Stomach (tissue), 4 donors: ENCODE results near the gene DOK6.

Source experiments
- POLR2A ChIP-seq, 4 donors: fragments of 450-650 bp; IDR thresholded peaks; one replicate each; pipeline ENCODE4 v1.6.1; 2016; ENCODE audit warnings: antibody characterized with exemption in 4 of 4, control low read depth in 2 of 4, mild to moderate bottlenecking in 1 of 4, moderate library complexity in 1 of 4
- TF ChIP-seq, protein P1 (sequence below), 7 experiments: fragments of 450-650 bp in 4 of 7; fragments of 200-600 bp in 3 of 7; sonication (generic) in 3 of 7; IDR thresholded peaks; one replicate each; pipeline ENCODE4 v1.5.1; 2016 to 2019; ENCODE audit warnings: antibody characterized with exemption in 7 of 7, control low read depth in 2 of 7, mild to moderate bottlenecking in 1 of 7

DNA sequence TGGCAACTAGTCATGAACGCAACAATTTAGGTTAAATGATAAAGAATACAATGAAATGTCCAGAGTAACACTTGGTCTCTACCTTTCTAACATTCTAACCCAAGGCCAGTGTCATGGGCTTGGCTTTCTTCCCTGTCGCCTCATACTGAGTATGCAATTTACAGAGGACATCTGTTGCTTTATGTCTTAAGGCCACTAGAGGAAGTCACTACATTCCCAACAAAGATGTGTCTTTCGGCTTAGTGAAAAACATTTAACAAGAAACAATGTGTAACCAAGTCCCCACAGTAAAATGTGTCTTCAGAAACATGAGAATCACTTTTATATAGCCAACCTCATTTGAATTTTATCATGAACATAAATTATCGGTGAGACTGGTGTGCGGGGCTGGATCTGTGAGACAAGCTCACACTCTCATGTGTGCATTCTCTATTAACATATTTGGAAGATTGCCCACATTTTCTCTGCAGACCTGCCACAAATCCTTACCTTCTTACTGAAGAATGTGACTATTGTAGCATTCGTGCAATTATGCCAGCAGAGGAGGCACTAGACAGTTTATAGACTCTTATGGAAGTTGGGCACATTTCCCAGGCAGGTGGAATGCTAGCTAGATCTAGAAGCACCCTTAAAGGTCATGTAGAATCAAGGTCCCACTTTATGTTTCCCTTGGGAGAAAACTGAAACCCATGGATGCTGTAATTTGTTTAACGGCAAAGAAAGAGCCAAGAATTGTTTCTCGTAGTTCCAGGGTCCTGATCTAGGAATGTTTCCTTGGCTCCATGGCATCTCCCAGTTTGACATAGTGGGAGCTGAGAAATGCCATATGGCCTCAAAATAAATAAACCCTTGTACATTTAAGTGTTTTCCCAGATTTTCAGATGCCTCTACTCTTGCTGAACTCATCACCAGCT is 445.2 kb downstream of the DOK6 start:
- no peak for TF ChIP-seq POLR2A (IDR thresholded peaks at IDR 0.05)
- TF ChIP-seq, protein P1, sequence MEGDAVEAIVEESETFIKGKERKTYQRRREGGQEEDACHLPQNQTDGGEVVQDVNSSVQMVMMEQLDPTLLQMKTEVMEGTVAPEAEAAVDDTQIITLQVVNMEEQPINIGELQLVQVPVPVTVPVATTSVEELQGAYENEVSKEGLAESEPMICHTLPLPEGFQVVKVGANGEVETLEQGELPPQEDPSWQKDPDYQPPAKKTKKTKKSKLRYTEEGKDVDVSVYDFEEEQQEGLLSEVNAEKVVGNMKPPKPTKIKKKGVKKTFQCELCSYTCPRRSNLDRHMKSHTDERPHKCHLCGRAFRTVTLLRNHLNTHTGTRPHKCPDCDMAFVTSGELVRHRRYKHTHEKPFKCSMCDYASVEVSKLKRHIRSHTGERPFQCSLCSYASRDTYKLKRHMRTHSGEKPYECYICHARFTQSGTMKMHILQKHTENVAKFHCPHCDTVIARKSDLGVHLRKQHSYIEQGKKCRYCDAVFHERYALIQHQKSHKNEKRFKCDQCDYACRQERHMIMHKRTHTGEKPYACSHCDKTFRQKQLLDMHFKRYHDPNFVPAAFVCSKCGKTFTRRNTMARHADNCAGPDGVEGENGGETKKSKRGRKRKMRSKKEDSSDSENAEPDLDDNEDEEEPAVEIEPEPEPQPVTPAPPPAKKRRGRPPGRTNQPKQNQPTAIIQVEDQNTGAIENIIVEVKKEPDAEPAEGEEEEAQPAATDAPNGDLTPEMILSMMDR (IDR thresholded peaks at IDR 0.05): no peak
